ENCODE data around the gene MIPOL1.

DNA sequence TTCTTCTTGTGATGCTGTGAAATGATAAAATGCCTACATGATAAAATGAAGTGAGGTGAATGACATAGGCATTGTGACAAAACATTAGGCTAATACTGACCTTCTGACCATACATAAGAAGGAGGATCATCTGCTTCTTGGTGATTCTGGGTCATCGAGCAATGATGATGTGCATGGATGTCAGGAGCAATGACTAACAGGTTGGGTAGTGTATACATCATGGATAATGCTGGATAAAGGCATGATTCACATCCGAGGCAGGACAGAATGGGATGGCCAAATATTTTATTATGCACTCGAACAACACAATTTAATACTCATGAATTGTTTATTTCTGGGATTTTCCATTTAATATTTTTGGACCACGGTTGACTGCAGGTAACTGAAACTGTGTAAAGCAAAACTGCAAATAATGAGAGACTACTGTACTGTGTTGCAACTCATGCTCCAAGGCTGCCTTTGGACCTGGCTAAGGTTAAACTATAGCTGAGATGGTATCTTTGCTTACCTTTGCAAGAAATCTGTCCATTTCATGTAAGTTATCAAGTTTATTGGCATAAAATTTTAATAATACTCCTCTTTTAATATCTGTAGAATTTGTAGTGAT is 17.7 kb upstream of the MIPOL1 start:
- no peak for TF ChIP-seq EZH2phosphoT487 (IDR thresholded peaks at IDR 0.05; ENCODE audit: borderline replicate concordance)
- TF ChIP-seq, protein P1, sequence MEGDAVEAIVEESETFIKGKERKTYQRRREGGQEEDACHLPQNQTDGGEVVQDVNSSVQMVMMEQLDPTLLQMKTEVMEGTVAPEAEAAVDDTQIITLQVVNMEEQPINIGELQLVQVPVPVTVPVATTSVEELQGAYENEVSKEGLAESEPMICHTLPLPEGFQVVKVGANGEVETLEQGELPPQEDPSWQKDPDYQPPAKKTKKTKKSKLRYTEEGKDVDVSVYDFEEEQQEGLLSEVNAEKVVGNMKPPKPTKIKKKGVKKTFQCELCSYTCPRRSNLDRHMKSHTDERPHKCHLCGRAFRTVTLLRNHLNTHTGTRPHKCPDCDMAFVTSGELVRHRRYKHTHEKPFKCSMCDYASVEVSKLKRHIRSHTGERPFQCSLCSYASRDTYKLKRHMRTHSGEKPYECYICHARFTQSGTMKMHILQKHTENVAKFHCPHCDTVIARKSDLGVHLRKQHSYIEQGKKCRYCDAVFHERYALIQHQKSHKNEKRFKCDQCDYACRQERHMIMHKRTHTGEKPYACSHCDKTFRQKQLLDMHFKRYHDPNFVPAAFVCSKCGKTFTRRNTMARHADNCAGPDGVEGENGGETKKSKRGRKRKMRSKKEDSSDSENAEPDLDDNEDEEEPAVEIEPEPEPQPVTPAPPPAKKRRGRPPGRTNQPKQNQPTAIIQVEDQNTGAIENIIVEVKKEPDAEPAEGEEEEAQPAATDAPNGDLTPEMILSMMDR (conservative IDR thresholded peaks at IDR 0.05; ENCODE audit: low read length), result no peak
